ENCODE results near the gene ABCC3. TPM values are rescaled to one million over a fixed set of nuclear protein-coding genes. Genes with fewer than 3 reads are reported as not detected.

Gene ABCC3
- total RNA-seq, 1 donor from 2014 or later: 0.67 TPM

- TF ChIP-seq CTCF (IDR thresholded peaks at IDR 0.05; ENCODE audit: unreplicated experiment): no peak
- Mint-ChIP-seq H3K4me3 (ENCODE audit: unreplicated experiment) (no peak overlapping the region), H3K27me3 (ENCODE audit: unreplicated experiment) (peaks cover 18% of the 10 kb centered on the region), H3K4me1 (ENCODE audit: unreplicated experiment) (peaks cover 18% of the 10 kb centered on the region), H3K9me3 (ENCODE audit: unreplicated experiment) (no peaks in the 10 kb centered on the region), H3K27ac (ENCODE audit: unreplicated experiment) (no peak overlapping the region), H3K36me3 (ENCODE audit: low read depth, unreplicated experiment) (peaks cover 4% of the 10 kb centered on the region)
- no peak for DNase-seq (ENCODE audit: low spot score)
These were observed 2.6 kb upstream of the ABCC3 start for GRCh38 chr17:50631908-50632571.

- no peak overlapping the region for H3K27ac Mint-ChIP-seq (ENCODE audit: unreplicated experiment)
- peaks cover 18% of the 10 kb centered on the region for H3K27me3 Mint-ChIP-seq (ENCODE audit: unreplicated experiment)
- DNase-seq (ENCODE audit: low spot score): no peak
- H3K4me3 Mint-ChIP-seq (ENCODE audit: unreplicated experiment): no peak overlapping the region
- TF ChIP-seq CTCF (IDR thresholded peaks at IDR 0.05; ENCODE audit: unreplicated experiment): no peak
- peaks cover 14% of the 10 kb centered on the region for H3K4me1 Mint-ChIP-seq (ENCODE audit: unreplicated experiment)
- peaks cover 4% of the 10 kb centered on the region for H3K36me3 Mint-ChIP-seq (ENCODE audit: low read depth, unreplicated experiment)
- H3K9me3 Mint-ChIP-seq (ENCODE audit: unreplicated experiment): no peaks in the 10 kb centered on the region
These were observed 2.0 kb upstream of the ABCC3 start for GRCh38 chr17:50632637-50633036.

- H3K36me3 Mint-ChIP-seq (ENCODE audit: low read depth, unreplicated experiment): peaks cover 4% of the 10 kb centered on the region
- peaks cover 7% of the 10 kb centered on the region for H3K4me1 Mint-ChIP-seq (ENCODE audit: unreplicated experiment)
- no peaks in the 10 kb centered on the region for H3K9me3 Mint-ChIP-seq (ENCODE audit: unreplicated experiment)
- H3K27me3 Mint-ChIP-seq (ENCODE audit: unreplicated experiment): peaks cover 18% of the 10 kb centered on the region
- no peak for TF ChIP-seq CTCF (IDR thresholded peaks at IDR 0.05; ENCODE audit: unreplicated experiment)
- no peak for DNase-seq (ENCODE audit: low spot score)
- no peak overlapping the region for H3K4me3 Mint-ChIP-seq (ENCODE audit: unreplicated experiment)
- no peak overlapping the region for H3K27ac Mint-ChIP-seq (ENCODE audit: unreplicated experiment)
These were observed 998 bp upstream of the ABCC3 start for GRCh38 chr17:50633683-50634082.

GRCh38 chr17:50634915-50635731, 442 bp downstream of the ABCC3 start:
- DNase-seq (ENCODE audit: low spot score): no peak
- Mint-ChIP-seq H3K36me3 (ENCODE audit: low read depth, unreplicated experiment) (peaks cover 4% of the 10 kb centered on the region), H3K27me3 (ENCODE audit: unreplicated experiment) (peaks cover 18% of the 10 kb centered on the region), H3K4me3 (ENCODE audit: unreplicated experiment) (no peak overlapping the region), H3K4me1 (ENCODE audit: unreplicated experiment) (peaks cover 7% of the 10 kb centered on the region), H3K9me3 (ENCODE audit: unreplicated experiment) (no peaks in the 10 kb centered on the region), H3K27ac (ENCODE audit: unreplicated experiment) (no peak overlapping the region)
- TF ChIP-seq CTCF (IDR thresholded peaks at IDR 0.05; ENCODE audit: unreplicated experiment): no peak

GRCh38 chr17:50635732-50635981, 976 bp downstream of the ABCC3 start:
- no peak for TF ChIP-seq CTCF (IDR thresholded peaks at IDR 0.05; ENCODE audit: unreplicated experiment)
- Mint-ChIP-seq H3K27ac (ENCODE audit: unreplicated experiment) (no peak overlapping the region), H3K36me3 (ENCODE audit: low read depth, unreplicated experiment) (peaks cover 4% of the 10 kb centered on the region), H3K4me1 (ENCODE audit: unreplicated experiment) (peaks cover 7% of the 10 kb centered on the region), H3K9me3 (ENCODE audit: unreplicated experiment) (no peaks in the 10 kb centered on the region), H3K27me3 (ENCODE audit: unreplicated experiment) (peaks cover 17% of the 10 kb centered on the region), H3K4me3 (ENCODE audit: unreplicated experiment) (no peak overlapping the region)
- no peak for DNase-seq (ENCODE audit: low spot score)
